ENCODE data around the gene PARD3. TPM values are rescaled to one million over a fixed set of nuclear protein-coding genes. Genes with fewer than 3 reads are reported as not detected.

The PARD3 gene
- total and polyA plus RNA-seq, 8 donors = 25.6 to 54.5 (median 47.8) TPM

- no peak for ATAC-seq
- H3K9me3 ChIP-seq = no peaks in the 10 kb centered on the region
- no peaks in the 10 kb centered on the region for H3K4me1 ChIP-seq
- no peak for DNase-seq
- no peaks in the 10 kb centered on the region for H3K36me3 ChIP-seq
- H3K4me3 ChIP-seq = no peak overlapping the region
- intact Hi-C loops (cut with DNase I) = no loop called here
- TF ChIP-seq CTCF (IDR thresholded peaks at IDR 0.05) = no peak
- H3K27me3 ChIP-seq = no peaks in the 10 kb centered on the region
- H3K27ac ChIP-seq = no peak overlapping the region
Observed at GRCh38 chr10:34503704-34504103, 311.4 kb downstream of the PARD3 start.

- H3K27ac ChIP-seq = no peak overlapping the region
- DNase-seq (no peak), ATAC-seq (no peak)
- intact Hi-C loops (cut with DNase I) = no loop called here
- H3K4me3 ChIP-seq = no peak overlapping the region
- H3K9me3 ChIP-seq = no peaks in the 10 kb centered on the region
- H3K27me3 ChIP-seq = no peaks in the 10 kb centered on the region
- H3K4me1 ChIP-seq = no peaks in the 10 kb centered on the region
- no peak for TF ChIP-seq CTCF (IDR thresholded peaks at IDR 0.05)
- no peaks in the 10 kb centered on the region for H3K36me3 ChIP-seq
Observed at GRCh38 chr10:34499612-34500279, 315.4 kb downstream of the PARD3 start.

- no peak for ATAC-seq
Observed at GRCh38 chr10:34498821-34499220, 316.3 kb downstream of the PARD3 start.

GRCh38 chr10:34495938-34496337 is 319.2 kb downstream of the PARD3 start:
- TF ChIP-seq CTCF (IDR thresholded peaks at IDR 0.05) = no peak
- H3K4me3 ChIP-seq = no peak overlapping the region
- no peaks in the 10 kb centered on the region for H3K9me3 ChIP-seq
- no peak for ATAC-seq
- H3K4me1 ChIP-seq = peaks cover 0 to 4% of the 10 kb centered on the region in 2 donors
- DNase-seq = no peak
- H3K27ac ChIP-seq = no peak overlapping the region
- no peaks in the 10 kb centered on the region for H3K27me3 ChIP-seq
- intact Hi-C loops (cut with DNase I) = no loop called here
- no peaks in the 10 kb centered on the region for H3K36me3 ChIP-seq

More at GRCh38 chr10:34498821-34499220, 316.3 kb downstream of the PARD3 start:
- TF ChIP-seq CTCF (IDR thresholded peaks at IDR 0.05) = no peak
- Histone ChIP-seq H3K9me3 (no peaks in the 10 kb centered on the region), H3K4me1 (no peaks in the 10 kb centered on the region), H3K27me3 (no peaks in the 10 kb centered on the region), H3K36me3 (no peaks in the 10 kb centered on the region), H3K27ac (no peak overlapping the region), H3K4me3 (no peak overlapping the region)
- DNase-seq = peak in 1 of 4 donors; percentile 21
- intact Hi-C loops (cut with DNase I) = no loop called here

- DNase-seq (no peak), ATAC-seq (no peak)
- Histone ChIP-seq H3K36me3 (no peaks in the 10 kb centered on the region), H3K4me1 (peaks cover 0 to 4% of the 10 kb centered on the region in 2 donors), H3K27ac (no peak overlapping the region), H3K27me3 (no peaks in the 10 kb centered on the region), H3K9me3 (no peaks in the 10 kb centered on the region), H3K4me3 (no peak overlapping the region)
- intact Hi-C loops (cut with DNase I) = no loop called here
- no peak for TF ChIP-seq CTCF (IDR thresholded peaks at IDR 0.05)
Observed at GRCh38 chr10:34494012-34494411, 321.1 kb downstream of the PARD3 start.
